SU-DHL-6 (cell line): ENCODE data around the gene DDX10.

Experiments used
- EZH2phosphoT487 ChIP-seq: fragments of 200-600 bp; sonication (generic), shearing (Covaris generic); conservative IDR thresholded peaks from 2 replicates; pipeline ENCODE4 v1.6.1; 2018; ENCODE audit warnings: mild to moderate bottlenecking, antibody characterized with exemption, low read length, moderate library complexity, mixed read lengths
- TF ChIP-seq, protein P1 (sequence below): fragments of 200-600 bp; sonication (generic); IDR thresholded peaks from one replicate; pipeline ENCODE4 v1.5.1; 2017; ENCODE audit warnings: antibody characterized with exemption, mild to moderate bottlenecking, low read length, moderate library complexity; ENCODE audit not compliant: insufficient read depth, poor library complexity, severe bottlenecking

DNA sequence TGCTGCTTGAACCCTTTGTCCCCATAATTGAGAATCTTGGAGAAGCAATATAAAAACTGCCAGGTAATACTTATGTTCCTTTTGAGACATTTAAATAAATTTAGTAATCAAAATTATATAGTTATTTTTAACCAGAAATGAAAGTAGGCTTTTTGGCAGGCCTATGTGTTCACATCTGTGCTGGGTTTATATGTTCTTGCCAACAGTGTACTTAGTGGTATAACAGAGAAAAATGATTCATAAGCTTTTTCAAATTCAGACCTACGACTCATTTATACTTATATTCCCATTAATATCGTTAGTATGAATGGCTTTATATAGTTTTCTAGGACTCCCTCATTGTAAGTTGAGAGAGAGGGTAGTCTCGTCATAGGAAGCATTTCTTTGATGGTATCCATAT is 79.0 kb downstream of the DDX10 start:
- TF ChIP-seq, protein P1, sequence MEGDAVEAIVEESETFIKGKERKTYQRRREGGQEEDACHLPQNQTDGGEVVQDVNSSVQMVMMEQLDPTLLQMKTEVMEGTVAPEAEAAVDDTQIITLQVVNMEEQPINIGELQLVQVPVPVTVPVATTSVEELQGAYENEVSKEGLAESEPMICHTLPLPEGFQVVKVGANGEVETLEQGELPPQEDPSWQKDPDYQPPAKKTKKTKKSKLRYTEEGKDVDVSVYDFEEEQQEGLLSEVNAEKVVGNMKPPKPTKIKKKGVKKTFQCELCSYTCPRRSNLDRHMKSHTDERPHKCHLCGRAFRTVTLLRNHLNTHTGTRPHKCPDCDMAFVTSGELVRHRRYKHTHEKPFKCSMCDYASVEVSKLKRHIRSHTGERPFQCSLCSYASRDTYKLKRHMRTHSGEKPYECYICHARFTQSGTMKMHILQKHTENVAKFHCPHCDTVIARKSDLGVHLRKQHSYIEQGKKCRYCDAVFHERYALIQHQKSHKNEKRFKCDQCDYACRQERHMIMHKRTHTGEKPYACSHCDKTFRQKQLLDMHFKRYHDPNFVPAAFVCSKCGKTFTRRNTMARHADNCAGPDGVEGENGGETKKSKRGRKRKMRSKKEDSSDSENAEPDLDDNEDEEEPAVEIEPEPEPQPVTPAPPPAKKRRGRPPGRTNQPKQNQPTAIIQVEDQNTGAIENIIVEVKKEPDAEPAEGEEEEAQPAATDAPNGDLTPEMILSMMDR, result no peak
- TF ChIP-seq EZH2phosphoT487, result no peak
